GM18870 (cell line): Measurements from ENCODE around the gene HRC.
"Not testable (repeated sequence)": the region's sequence is repeated elsewhere in the genome, so short reads cannot be mapped to it uniquely, and the experiment has no call there.

ENCODE experiments used
- ATAC-seq: cut with Tn5 transposase; IDR thresholded peaks from one replicate; pipeline ENCODE4 v1.9.1; 2021; ENCODE audit warnings: moderate library complexity; ENCODE audit not compliant: unreplicated experiment

Gene HRC

DNA sequence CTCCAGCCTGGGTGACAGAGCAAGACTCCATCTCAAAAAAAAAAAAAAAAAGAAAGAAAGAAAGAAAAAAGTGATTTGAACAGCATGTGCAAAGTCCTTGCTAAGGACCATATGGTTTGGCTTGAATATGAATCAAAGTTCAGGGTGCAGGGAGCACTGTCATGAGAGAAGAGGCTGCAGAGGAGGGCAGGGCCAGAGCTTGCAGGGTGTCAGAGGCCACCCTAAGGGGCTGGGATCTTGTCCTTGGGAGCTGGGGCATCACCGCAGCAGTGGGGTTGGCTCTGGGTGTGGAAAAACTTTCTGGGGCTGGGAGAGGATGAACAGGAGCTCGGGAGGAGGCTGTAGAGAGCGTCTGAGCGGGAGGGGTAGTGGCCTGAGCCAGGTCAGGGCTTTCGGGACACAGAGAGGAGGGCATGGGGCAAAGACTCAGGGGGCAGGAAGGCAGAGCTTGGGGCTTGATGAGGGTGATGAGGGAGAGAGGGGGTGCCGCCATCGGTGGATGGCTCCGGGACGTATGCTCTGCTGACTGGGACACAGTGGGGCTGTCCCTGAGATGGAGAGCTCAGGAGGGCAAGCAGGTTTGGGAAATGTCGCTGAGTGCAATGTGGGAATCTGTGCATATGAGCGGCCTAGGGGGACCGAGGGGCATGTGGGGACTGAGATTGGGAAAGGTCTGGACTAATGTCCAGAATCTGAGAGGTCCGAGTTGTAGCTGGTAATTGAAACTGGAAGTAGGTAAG lies 5.4 kb upstream of the HRC start:
- no peak for ATAC-seq

GRCh38 chr19:49157445-49158224 lies 2.4 kb upstream of the HRC start, which contains the start of gene TRPM4:
TRPM4 (plus strand) TSS chr19:49157792; CDS start chr19:49157867, 75 bp downstream.
- no peak for ATAC-seq

GRCh38 chr19:49155820-49156346 lies 687 bp upstream of the HRC start:
- ATAC-seq: no peak

DNA sequence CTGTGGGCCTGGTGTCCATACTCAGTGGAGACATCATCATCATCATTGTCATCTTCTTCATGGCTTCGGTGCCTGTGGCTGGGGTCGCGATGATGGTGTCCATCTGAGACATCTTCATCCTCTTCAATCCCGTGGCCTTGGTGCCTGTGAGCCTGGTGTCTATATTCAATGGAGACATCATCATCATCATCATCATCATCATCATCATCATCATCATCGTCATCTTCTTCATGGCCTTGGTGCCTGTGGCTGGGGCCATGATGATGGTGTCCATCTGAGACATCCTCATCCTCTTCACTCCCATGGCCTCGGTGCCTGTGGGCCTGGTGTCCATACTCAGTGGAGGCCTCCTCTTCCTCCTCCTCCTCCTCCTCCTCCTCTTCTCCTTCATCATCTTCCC lies 917 bp downstream of the HRC start:
- no peak for ATAC-seq

- no peak for ATAC-seq
Measured at GRCh38 chr19:49153167-49153809, 1.9 kb downstream of the HRC start.

DNA sequence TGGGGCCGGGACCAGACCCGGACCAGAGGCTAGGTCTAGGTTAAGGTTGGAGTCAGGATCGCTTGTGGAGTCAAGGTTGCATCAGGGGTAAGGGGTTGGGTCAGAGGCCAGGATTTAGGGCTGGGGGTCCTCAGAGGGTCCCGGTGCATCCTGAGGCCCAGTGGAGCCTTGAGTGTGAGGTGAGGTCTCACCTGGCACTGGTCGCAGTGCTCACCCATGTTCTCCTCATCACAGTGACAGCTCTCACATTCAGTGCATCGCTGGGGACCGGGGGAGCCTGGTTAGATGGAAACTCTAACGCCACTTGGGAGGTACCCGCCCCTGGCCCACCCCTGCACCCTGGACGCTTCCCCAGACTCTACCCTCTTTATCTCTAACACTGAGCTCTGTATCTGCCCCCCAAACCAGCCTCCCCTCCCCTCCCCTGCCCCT lies 3.1 kb downstream of the HRC start:
- no peak for ATAC-seq

GRCh38 chr19:49151267-49152118 lies 3.7 kb downstream of the HRC start:
- ATAC-seq: no peak

DNA sequence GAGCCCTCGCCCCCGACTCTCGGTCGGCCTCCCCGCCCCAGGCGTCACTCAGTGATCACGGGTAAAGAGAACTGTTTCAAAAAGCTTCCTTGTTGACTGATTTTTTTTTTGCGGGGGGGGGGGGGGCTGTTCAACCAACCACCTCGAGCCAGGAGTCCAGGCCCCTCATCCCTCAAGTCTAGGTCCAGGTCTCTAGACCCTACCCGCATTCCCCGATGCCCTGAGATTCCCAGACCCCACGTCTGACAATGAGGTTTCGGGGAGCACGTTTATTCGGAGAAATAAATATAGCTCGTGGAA lies 4.3 kb downstream of the HRC start:
- no peak for ATAC-seq

DNA sequence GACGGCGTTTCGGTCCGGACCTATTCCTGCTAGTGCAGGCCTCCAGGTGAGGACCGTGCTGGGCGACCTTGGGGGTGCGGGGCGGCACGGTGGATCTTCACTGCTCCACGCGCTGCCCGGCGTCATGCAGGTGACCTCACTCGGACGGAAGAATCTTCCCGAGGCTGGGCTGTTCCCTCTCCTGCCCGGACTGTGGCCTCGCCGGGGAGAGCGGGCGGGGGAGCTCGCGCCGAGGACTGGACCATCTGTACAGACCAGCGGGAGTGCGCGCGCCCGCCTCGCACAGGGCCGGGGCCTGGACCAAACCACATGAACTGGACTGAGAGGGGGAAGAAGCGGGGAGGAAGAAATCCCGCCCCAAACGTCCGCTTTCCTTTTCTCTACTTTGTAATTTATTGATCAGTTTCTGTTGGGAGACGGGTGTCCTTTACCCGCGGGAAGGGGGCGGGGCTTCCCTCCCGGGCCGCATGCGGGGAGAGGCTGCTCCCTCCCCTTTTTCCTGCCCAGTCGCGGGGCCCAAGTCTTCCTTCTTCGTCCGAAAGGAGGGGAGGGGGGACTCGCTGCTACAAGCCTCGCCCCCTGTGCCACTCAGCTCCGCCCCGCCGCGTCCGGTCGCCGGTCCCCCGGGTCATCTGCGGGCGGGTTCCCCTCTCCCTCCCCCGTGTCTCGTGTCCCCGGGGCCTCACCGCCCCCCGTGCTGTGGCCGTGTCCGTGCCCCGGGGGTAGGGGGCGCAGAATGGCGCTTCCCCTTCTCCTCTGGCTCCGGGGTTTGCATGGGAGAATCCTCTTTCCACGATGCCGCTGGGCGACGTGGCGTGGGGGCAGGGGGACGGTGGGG lies 4.9 kb downstream of the HRC start:
- ATAC-seq: no peak

GRCh38 chr19:49149652-49150105 lies 5.5 kb downstream of the HRC start:
- ATAC-seq: no peak

- ATAC-seq: no peak
Measured at GRCh38 chr19:49148784-49149651, 6.2 kb downstream of the HRC start.

DNA sequence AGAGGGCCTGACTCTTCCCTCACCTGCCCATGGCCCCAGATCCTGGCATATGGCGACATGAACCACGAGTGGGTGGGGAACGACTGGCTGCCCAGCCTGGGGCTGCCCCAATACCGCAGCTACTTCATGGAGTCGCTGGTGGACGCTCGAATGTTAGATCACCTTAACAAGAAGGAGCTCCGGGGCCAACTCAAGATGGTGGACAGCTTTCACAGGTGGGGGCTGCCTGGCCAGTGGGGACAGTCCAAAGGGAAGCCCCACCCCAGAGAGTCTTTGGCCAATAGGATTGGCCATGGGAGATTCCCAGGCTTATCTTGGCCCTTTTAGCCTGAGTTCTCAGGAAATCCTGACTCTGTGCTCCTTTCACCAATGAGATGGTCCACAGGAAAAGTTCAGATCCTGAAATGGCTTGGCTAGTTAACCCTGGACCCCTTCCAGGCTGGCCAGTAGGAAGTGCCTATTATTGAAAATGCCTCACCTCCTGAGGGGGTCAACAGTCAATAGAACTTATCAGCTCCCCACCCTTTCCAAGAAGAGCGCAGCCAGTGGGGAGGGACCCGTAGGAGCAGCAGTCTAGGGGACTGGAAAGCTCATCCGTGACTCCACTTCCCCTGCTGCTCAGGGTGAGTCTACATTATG lies 7.0 kb downstream of the HRC start:
- no peak for ATAC-seq

DNA sequence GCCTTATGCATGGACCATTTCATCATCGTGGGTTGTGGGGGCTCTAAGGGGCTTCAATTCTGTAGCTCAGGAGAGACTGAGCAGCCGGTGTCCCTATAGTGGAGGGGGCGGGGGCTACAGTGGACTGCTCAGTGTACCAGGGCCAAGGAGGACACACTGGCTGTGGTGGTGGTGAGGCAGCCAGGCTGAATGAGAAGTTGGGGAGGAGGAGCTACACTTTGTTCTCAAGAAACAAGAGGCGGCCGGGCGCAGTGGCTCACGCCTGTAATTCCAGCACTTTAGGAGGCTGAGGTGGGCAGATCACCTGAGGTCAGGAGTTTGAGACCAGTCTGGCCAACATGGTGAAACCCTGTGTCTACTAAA lies 8.8 kb downstream of the HRC start:
- ATAC-seq: not testable (repeated sequence)

GRCh38 chr19:49145573-49146407 lies 9.4 kb downstream of the HRC start:
- no peak for ATAC-seq

GRCh38 chr19:49142866-49143335 lies 12.3 kb downstream of the HRC start:
- ATAC-seq: no peak

- ATAC-seq: no peak
Measured at GRCh38 chr19:49141352-49141751, 13.8 kb downstream of the HRC start.

- no peak for ATAC-seq
Measured at GRCh38 chr19:49140951-49141350, 14.2 kb downstream of the HRC start.
